AG10803 (cell line): Measurements from ENCODE around the gene ATP5PB.
A peak's percentile ranks its signal among the peaks of the same experiment; 100 is the strongest.

Experiments used
- DNase-seq: peaks from one replicate; pipeline ENCODE4 v3.0.0; 2010; ENCODE audit warnings: low read depth
- H3K4me3 ChIP-seq: 2 replicates; pipeline ENCODE4 v1.5.1; 2011; ENCODE audit warnings: mild to moderate bottlenecking, low read length, control low read depth
- TF ChIP-seq, protein P1 (sequence below): conservative IDR thresholded peaks from 2 replicates; pipeline ENCODE4 v1.5.1; 2011; ENCODE audit warnings: mild to moderate bottlenecking, low read length, control low read depth, inconsistent platforms

ATP5PB gene

DNA sequence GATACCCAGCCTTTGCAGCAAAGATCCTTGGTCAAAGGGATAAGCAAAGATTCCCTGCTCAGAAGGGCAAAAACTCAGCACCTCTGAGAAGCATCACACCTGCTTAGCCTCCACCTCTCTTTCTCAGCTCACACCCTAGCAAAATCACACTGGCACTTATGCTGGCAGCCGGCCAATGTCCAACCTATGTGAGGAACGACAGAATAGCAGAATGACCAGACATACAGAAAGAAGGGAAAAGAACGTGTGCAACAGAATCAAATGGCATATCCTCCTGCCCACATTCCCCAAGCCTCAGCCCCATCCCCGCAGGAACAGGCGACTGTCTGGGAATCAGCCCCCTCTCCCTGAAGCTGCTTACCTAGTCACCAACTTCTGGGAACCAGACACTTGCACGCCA lies 54.8 kb downstream of the ATP5PB start:
- no peak overlapping the region for H3K4me3 ChIP-seq
- no peak for DNase-seq
- TF ChIP-seq, protein P1, sequence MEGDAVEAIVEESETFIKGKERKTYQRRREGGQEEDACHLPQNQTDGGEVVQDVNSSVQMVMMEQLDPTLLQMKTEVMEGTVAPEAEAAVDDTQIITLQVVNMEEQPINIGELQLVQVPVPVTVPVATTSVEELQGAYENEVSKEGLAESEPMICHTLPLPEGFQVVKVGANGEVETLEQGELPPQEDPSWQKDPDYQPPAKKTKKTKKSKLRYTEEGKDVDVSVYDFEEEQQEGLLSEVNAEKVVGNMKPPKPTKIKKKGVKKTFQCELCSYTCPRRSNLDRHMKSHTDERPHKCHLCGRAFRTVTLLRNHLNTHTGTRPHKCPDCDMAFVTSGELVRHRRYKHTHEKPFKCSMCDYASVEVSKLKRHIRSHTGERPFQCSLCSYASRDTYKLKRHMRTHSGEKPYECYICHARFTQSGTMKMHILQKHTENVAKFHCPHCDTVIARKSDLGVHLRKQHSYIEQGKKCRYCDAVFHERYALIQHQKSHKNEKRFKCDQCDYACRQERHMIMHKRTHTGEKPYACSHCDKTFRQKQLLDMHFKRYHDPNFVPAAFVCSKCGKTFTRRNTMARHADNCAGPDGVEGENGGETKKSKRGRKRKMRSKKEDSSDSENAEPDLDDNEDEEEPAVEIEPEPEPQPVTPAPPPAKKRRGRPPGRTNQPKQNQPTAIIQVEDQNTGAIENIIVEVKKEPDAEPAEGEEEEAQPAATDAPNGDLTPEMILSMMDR = no peak

DNA sequence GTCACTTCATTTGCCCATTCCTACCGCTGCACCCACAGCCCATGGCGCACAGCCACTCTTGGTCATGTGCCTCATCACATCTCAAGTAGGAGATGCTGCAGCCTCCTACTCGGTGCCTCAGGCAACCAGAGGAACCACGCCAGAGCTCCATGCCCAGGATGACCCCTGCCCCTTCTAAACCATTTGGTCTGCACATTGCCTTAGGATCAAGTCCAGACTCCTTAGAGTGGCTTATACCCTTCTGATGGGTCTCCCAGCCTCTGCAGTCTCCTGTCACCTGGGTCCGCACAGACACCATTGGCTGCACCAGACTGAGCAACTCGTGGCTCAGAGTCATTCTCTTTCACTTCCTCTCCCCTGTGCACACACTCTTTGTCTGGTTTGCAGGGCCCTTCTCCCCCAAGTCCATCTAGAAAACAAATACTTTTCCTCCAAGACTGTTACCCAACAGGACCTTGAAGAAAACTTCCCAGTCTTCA lies 56.4 kb downstream of the ATP5PB start:
- no peak for DNase-seq
- TF ChIP-seq, protein P1 = no peak
- H3K4me3 ChIP-seq = no peak overlapping the region

DNA sequence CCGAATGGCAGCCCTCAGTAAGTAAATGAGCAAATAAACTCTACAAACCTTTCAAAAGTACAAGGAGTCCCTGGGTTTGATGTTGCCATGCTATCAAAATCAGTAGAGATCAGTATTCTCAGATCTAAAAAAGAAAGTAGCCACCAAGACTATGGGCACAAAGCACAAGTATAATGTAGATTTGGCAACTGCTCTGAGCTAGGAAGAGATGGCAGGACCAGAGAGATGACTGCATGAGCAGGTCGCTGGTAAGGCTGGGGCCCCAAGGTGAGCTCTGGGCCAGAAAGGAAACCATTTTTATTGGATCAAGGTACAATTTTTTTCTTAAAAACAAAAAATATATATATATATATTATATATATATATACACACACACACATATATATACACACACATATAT lies 57.3 kb downstream of the ATP5PB start:
- no peak overlapping the region for H3K4me3 ChIP-seq
- DNase-seq = no peak
- TF ChIP-seq, protein P1 = no peak

DNA sequence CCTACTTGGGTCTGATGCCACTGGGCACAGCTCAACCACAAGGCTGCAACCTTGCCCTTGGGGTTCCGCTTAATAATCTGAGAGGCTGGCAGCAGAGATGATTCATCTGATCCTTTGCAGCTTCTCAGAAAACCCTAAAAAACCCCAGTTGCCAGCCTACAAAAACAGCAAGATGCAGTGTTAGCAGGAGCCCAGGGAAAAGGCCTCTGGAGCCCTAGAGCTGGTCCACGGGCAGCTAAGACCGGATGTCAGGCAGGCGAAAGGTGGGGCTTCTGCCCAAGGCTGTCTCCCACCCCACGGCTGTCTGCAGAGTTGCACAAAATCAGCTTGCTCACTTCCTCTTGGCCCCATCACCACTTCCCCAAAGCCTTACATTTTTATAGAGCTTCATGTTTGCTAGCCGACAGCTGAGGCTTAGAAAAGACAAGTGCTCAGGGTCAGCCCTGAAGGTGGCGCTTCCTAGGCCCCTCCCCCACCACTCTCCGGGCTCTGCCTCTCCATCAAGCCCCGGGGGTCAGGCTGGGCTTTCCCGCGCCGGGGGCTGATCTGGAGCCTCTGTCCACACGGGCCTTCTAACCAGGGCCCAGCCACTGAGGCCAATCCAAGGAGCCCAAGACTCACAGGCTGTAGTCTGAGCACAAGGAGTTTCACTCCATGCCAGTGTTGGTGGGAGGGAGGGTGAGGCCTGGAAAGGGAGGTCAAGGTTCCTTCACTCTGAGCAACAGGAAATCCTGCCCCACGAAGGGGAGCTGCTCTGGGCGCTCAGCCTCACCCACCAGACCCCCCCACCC lies 58.3 kb downstream of the ATP5PB start:
- peak; percentile 75 for DNase-seq
- TF ChIP-seq, protein P1 = peak; percentile 46
- peak overlapping the region; percentile 39 for H3K4me3 ChIP-seq

DNA sequence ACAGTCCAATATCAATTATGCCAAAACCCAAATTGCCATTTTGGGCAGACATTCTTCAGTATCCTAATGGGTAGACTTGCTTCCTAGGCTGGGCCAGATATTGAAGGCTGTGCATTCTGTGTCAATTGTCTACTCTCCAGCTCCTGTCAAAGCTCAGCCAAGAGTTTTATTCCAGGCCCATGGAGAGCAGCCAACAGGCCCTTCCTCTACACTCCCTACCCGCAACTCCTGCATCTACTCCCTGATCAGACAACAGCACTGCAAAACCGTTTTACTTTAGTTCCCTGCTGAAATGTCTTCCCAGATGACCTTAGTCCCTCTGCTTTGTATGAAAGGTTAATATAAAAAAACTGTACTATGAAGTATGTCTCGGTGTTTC lies 60.7 kb downstream of the ATP5PB start:
- TF ChIP-seq, protein P1 = no peak
- no peak for DNase-seq
- no peak overlapping the region for H3K4me3 ChIP-seq

DNA sequence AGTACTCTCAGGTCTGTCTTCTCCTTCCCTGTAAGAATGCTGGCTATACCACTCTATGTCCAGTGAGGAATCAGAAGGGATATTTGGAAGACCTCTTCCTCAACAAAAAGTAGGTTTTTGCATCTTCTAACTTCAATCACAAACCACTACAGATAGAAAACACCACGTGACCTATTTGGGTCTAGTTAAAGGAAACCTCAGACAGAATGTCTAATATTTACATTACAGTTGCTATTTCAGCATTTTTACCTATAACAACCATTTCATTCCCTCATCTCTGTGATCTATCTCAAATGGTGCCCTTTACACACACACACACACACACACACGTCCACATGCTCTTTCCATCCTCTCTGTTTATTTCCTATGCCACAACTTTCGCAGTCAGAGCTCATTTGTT lies 62.1 kb downstream of the ATP5PB start:
- H3K4me3 ChIP-seq = no peak overlapping the region
- TF ChIP-seq, protein P1 = no peak
- no peak for DNase-seq
